ENCODE data around the gene FBLN2. TPM values are rescaled to one million over a fixed set of nuclear protein-coding genes. Genes with fewer than 3 reads are reported as not detected.

Gene FBLN2
- total RNA-seq, 4 donors from 2014 or later = 75.7 to 159 (median 89.8) TPM

GRCh38 chr3:13563321-13563720 is 14.4 kb downstream of the FBLN2 start:
- TF ChIP-seq CTCF (IDR thresholded peaks at IDR 0.05) (no peak), POLR2A (IDR thresholded peaks at IDR 0.05) (no peak)
- no peak for DNase-seq
- no peaks in the 10 kb centered on the region for H3K36me3 ChIP-seq
- no peak overlapping the region for H3K27ac ChIP-seq
- no peaks in the 10 kb centered on the region for H3K27me3 ChIP-seq
- no peak overlapping the region for H3K4me3 ChIP-seq (replicated peaks in 1 of 3)
- WGBS, 2 donors = 85 to 92% methylated on average over 9 to 10 of the region's 10 CpGs
- H3K4me1 ChIP-seq = no peaks in the 10 kb centered on the region
- intact Hi-C loops (cut with DNase I) = no loop called here
- H3K9me3 ChIP-seq = no peaks in the 10 kb centered on the region

- WGBS, 2 donors = 93% methylated on average over 5 of the region's 5 CpGs
- intact Hi-C loops (cut with DNase I) = no loop called here
- TF ChIP-seq CTCF (IDR thresholded peaks at IDR 0.05) = no peak
- no peak for TF ChIP-seq POLR2A (IDR thresholded peaks at IDR 0.05)
Observed at GRCh38 chr3:13563911-13564310, 15.0 kb downstream of the FBLN2 start.

GRCh38 chr3:13564751-13565560 is 16.0 kb downstream of the FBLN2 start:
- no peak for DNase-seq

More at GRCh38 chr3:13563911-13564310, 15.0 kb downstream of the FBLN2 start:
- no peaks in the 10 kb centered on the region for H3K36me3 ChIP-seq
- no peaks in the 10 kb centered on the region for H3K4me1 ChIP-seq
- no peaks in the 10 kb centered on the region for H3K9me3 ChIP-seq
- no peak for DNase-seq
- H3K27me3 ChIP-seq = no peaks in the 10 kb centered on the region
- H3K27ac ChIP-seq = no peak overlapping the region
- no peak overlapping the region for H3K4me3 ChIP-seq (replicated peaks in 1 of 3)

GRCh38 chr3:13565581-13566452 is 16.9 kb downstream of the FBLN2 start:
- intact Hi-C loops (cut with DNase I) = no loop called here
- no peaks in the 10 kb centered on the region for H3K4me1 ChIP-seq
- H3K9me3 ChIP-seq = no peaks in the 10 kb centered on the region
- TF ChIP-seq POLR2A (IDR thresholded peaks at IDR 0.05) (no peak), CTCF (IDR thresholded peaks at IDR 0.05) (no peak)
- no peaks in the 10 kb centered on the region for H3K27me3 ChIP-seq
- no peaks in the 10 kb centered on the region for H3K36me3 ChIP-seq
- no peak overlapping the region for H3K4me3 ChIP-seq (replicated peaks in 1 of 3)
- WGBS, 2 donors = 82 to 85% methylated on average over 16 to 17 of the region's 17 CpGs
- no peak overlapping the region for H3K27ac ChIP-seq
- no peak for DNase-seq

More at GRCh38 chr3:13564751-13565560, 16.0 kb downstream of the FBLN2 start:
- 77 to 78% methylated on average over 12 to 14 of the region's 14 CpGs for WGBS, 2 donors
- no peak for TF ChIP-seq POLR2A (IDR thresholded peaks at IDR 0.05)
- TF ChIP-seq CTCF (IDR thresholded peaks at IDR 0.05) = no peak
- H3K9me3 ChIP-seq = no peaks in the 10 kb centered on the region
- H3K36me3 ChIP-seq = no peaks in the 10 kb centered on the region
- no peak overlapping the region for H3K4me3 ChIP-seq (replicated peaks in 1 of 3)
- H3K27ac ChIP-seq = no peak overlapping the region
- intact Hi-C loops (cut with DNase I) = no loop called here
- H3K4me1 ChIP-seq = no peaks in the 10 kb centered on the region
- H3K27me3 ChIP-seq = no peaks in the 10 kb centered on the region

GRCh38 chr3:13566453-13566748 is 17.5 kb downstream of the FBLN2 start:
- Histone ChIP-seq H3K9me3 (no peaks in the 10 kb centered on the region), H3K36me3 (no peaks in the 10 kb centered on the region), H3K4me1 (no peaks in the 10 kb centered on the region), H3K4me3 (replicated peaks in 1 of 3) (no peak overlapping the region), H3K27me3 (no peaks in the 10 kb centered on the region), H3K27ac (no peak overlapping the region)
- DNase-seq = no peak
- intact Hi-C loops (cut with DNase I) = no loop called here
- 81 to 89% methylated on average over 5 of the region's 5 CpGs for WGBS, 2 donors
- TF ChIP-seq CTCF (IDR thresholded peaks at IDR 0.05) = no peak
- TF ChIP-seq POLR2A (IDR thresholded peaks at IDR 0.05) = no peak
